Fibroblast of gingiva (primary cell): ENCODE measurements around the gene OSBPL3.

Experiments used
- DNase-seq: peaks from one replicate; pipeline ENCODE4 v3.0.0-alpha.2; 2011; ENCODE audit warnings: low read depth

OSBPL3 gene

DNA sequence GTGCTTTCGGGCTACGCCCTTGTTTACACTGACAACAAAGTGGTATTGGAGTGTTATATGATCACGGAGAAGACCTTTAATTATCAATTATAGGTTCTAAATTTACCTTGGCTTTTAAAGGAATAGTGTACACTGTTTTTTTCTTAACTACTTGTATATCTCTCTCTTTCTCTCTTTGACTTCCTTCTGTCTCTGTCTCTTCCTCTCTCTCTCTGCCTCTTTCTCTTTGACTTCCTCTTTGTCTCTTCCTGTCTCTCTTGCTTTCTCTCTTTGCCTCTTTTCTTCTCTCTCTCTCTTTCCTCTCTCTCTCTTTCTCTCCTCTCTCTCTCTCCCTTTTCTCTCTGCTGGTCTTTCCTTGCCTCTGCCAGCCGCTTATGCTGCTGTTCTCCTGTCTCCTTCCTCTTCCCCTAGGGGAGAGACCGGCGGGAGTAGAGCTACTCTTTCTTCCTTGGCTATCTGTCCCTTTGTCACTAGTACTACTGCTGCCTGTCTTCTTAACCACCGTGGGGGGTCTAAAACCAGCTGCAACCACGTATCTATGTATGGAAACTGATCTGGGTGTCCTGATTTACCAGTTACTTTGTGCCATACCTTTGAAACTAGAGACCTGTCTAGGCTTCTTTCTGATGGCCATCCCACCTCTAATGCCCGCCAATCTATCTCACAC, 185.9 kb downstream of the OSBPL3 start:
- DNase-seq = no peak

DNA sequence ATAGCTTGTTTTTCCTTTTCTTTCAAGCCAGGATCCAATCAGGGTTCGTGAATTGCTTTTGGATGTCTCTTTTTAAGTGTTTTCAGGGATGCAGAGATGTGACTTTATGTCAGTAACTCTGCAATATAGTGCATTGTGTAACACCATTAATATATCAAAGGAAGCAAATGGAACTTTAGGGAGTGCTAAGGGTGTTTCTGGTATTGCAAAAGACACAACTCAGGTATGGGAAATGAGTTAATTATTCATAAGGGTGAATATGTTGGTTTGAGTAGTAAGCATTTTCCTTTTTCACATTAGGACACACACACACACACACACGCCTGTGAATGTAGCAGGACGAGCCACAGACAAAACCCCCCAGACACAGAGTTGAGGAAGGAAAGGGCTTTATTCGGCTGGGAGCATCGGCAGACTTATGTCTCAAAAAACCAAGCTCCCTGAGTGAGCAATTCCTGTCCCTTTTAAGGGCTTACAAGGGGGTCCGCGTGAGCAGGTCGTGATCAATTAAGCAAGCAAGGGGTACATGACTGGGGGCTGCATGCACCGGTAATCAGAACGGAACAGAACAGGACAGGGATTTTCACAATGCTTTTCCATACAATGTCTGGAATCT, 190.9 kb downstream of the OSBPL3 start:
- DNase-seq = no peak

DNA sequence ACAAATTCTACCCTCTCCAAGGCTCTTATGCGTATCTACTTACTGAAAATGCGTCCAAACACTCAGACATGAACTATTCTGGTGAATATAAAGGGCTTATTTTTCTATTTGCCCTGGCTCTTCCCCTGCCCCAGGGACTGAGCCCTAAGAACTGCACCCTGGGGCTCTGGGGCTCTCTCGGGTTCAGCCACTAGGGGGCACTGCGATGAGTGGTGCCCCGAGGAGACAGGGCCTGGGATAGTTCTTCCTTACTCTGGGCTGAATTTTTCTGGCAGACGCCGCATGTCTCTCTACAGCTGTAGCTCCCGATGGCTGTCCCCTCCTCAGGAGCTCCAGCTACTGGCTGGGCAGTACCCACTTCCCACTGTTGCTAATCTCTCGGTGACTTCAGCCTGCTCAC, 191.9 kb downstream of the OSBPL3 start:
- no peak for DNase-seq

DNA sequence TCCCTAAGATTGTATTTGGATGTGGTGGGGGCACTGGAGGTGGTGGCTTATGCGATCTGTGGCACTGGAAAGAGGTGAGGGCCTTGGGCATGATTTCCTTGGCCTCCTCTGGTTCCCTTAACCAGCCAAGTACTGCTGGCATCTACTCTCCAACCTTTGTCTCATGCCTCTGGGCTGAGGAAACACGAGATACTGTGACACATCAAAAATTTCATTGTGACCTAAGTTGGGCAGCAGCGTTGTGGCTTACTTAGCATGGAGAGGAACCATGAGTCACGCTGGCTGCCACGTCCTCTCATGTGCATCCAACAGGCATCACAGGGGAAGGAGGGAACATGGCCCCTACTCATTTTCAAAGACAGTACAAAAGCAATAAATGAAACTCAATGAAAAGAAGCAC, 193.0 kb downstream of the OSBPL3 start:
- DNase-seq = peak; percentile 98

DNA sequence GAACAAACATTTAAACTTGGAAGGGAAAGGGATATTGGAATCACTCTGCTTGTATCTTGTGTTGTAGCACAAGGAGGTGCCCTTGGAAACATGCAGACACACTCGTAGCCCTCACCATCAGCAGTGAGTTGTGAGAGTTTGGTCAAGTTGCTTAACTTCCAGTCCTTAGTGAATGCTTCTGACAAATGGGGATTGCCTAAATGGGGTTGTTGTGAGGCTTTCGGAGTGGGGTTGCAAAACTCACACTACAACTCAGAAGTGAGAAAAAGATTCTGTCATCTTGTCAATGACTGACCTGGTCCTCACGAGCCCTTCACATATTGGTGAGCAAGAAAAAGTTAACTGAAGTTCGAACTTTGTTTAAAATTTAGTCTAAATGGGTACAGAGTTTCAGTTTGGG, 193.7 kb downstream of the OSBPL3 start:
- DNase-seq = peak; percentile 33

DNA sequence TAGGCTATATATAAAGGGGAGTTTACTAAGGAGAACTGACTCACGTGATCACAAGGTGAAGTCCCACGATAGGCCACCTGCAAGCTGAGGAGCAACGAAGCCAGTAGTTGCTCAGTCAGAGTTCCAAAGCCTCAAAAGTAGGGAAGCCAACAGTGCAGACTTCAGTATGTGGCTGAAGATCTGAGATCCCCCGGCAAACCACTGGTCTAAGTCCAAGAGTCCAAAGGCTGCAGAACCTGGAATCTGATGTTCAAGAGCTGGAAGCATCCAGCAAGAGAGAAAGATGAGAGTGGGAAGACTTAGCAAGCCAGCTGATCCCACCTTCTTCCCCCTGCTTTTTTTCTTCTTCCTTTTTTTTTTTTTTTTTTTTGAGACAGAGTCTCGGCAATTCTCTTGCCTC, 195.7 kb downstream of the OSBPL3 start:
- DNase-seq = no peak

DNA sequence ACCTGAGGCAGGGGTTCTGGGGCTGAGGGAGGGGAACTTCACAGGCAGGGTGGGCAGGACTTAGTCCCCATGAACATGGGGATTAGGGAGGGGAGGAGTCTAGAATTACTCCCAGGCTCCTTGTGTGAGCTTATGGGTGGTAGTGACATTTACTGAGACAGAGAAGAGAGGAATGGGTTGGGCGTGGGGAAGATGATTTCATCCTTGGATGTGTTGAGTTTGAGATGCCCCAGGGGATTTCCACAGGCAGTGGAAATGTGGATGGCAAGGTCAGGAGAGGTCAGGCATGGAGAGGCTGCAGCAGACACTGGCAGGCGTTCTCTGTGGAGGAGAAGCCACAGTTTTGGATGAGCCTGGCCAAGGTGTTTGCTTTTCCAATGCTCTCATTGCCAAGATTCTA, 196.3 kb downstream of the OSBPL3 start:
- DNase-seq = no peak

DNA sequence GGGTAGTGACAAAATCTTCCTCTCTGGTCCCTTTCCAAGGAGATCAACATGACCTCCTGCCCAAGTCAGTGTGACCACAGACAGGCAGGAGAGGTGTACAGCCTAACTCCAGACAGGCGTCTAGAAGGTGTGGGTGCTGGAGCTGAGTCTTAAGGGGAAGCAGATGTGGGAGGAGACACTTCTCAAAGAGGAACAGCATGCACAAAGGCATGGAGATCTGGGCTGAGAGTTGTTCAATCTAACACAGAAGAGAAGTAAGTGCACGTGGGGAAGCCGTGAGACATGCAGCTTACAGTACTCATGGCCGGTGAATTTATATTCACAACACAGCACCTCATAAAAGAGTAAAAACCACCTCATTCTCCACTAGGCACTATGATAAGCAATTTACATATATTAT, 198.9 kb downstream of the OSBPL3 start:
- no peak for DNase-seq

DNA sequence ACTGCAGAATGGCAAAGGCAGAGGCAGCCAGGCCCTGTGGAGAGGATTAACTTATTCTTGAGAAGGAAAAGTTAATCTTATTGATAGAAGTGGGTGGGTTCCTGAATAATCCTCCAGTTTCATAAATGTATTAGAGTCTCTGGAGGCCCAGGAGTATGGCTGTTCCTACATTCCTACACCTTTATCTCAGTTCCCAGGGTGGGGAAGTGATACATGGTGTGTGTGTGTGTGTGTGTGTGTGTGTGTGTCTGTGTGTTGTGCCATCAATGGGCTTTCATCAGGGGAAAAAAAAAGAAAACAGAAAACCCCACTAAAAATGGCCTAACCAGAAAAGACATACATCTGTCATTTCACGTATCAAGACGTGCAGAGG, 200.7 kb downstream of the OSBPL3 start:
- no peak for DNase-seq

DNA sequence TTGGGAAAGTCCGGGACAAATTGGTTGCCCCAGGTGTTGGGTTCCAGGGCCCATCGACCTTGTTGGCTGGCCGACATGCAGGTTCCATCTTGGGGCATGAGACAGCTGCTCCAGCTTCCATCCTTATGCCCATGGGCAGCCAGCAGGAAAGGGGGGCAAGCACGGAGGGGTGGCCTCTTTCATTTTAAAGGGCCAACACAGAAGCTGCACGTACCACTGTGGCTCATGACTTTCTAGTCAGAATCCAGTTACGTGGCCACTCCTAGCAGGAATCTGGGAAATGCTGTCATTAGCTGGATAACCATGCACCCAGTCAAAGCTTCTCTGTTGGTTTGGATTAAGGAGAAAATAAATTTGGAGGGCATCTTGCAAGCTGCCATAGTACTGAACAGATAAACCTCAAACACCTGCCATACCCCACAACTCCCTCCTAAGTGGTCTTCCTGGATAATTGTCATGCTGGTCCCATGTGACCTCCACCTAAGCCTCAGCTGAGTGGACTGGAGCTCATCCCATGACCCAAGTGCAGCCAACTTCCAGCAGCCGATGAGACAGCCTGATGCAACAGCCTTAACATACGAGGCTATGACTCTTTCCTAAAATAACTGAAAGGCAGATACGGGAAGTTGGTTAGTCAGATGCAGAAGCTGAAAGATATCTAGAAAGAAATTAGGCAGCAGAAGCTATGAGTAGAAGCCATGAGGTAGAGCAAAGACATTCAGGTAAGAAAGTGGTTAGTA, 201.3 kb downstream of the OSBPL3 start:
- peak; percentile 88 for DNase-seq

DNA sequence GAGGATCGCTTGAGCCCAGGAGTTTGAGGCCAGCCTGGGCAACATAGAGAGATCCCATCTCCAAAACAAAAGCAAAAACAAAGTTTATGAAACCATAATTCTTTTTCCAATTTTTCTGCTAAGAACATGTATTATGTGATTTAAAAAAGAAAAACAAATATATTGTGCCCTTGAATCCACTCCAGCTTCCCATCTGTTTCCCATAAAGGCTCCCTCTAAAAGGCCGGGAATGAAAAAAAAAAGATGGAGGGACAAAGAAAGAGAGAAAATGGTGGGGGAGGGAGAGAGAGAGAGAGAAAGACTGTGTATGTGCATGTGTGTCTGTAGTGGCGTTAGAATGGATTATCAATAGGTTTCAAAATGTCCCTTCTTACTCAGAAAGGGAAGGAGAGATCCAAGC, 202.2 kb downstream of the OSBPL3 start:
- DNase-seq = peak; percentile 36

DNA sequence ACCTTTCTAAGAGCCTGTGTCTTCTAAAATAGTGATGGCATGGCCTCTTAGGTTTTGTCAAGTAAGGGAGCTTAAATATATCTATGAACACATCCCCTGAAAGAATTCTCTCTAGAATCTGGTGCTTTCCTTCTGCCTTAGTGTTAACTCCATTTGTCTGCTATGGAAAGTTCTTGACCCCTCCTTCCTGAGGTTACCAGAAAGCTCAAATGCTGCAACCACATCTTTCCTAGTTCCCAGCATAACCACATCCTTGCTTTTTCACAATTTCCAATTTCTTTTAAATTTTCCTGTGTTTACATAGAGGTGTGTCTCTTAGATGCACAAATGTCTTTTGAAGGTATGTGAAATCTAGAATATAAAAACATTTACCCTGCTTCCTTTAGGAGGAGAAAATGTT, 206.3 kb downstream of the OSBPL3 start:
- DNase-seq = no peak

DNA sequence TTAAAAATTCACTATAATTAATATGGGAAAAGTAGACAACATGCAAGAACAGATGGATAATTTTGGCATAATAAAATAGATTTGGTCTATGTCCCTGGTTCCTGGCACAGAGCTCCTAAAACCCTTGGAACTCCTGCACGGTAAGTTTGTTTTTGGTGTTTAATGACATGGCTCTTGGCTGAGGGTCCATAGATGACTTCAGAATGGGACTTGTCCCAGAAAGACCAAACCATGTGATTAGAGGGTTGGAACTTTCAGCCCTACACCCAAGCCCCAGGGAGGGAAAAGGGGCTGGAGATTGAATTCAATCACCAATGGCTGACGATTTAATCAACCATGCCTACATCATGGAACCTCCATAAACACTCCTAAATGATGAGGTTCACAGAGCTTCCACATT, 210.1 kb downstream of the OSBPL3 start:
- no peak for DNase-seq

DNA sequence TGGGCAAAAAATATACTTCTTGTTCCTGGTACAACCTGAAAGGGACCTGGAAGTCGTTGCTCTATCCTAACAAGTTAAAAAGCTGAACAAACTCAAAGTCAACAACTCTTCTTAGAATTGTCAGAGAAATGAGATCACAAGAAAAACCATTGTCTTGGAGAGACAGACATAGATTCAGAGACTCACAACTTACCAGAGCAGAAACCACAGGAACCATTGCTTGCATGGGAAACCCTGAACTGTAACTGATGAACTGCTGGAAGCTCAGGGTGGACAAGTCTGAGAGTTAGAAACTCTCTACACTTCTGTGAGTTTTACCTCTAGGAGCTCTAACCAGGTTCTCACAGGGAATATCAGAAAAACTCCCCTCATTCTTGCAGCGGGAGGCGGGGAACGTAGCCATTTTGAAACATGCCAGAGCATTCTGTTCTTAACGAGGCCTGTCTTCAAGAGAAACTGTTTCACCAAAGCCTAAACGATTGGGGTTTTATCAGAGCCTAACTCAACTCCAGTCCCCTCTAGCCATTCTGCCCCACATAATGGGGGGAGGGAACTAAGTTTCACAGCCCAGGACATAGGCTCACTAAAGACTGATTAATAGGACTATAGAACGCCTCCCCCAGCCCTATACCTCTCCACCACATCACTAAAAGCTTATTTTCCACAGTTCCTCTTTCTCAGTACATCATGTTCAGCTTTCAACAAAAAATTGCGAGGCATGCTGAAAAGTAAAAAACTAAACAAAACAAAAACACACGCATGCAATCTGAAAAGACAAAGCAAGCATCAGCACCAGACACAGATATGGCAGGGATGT, 210.8 kb downstream of the OSBPL3 start:
- DNase-seq = no peak

DNA sequence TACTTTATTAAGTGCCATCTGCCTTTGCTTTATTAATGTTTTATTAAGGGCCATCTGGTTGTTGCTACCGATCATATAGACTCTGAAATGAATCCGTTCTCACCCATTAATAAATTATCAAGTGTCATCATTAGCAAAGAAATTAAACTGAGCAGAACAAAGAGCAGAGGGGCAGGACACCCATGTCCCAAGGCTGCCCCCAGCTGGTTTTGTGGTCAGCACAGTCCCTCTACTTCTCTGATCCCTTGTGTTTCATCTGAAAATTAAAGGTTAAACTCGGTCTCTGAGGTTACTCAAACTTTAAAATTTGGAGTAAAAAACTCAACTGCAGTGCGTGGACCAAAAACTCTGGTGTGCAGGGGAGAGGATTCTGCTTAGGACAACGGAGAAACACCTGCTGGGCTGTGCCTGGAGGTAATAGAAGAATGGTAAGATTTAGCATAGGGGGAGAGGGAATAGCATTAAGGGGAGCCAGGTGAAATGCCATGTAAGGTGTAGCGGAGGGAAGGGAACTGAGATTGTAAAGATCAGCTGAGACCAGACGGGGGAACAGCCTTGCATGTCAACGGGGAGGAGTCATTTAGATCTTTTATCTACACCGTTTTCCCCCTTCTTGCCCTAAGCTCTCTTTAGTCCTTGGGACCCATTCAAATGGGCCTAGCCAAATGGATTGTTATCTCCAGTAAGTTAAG, 212.0 kb downstream of the OSBPL3 start:
- DNase-seq = no peak

DNA sequence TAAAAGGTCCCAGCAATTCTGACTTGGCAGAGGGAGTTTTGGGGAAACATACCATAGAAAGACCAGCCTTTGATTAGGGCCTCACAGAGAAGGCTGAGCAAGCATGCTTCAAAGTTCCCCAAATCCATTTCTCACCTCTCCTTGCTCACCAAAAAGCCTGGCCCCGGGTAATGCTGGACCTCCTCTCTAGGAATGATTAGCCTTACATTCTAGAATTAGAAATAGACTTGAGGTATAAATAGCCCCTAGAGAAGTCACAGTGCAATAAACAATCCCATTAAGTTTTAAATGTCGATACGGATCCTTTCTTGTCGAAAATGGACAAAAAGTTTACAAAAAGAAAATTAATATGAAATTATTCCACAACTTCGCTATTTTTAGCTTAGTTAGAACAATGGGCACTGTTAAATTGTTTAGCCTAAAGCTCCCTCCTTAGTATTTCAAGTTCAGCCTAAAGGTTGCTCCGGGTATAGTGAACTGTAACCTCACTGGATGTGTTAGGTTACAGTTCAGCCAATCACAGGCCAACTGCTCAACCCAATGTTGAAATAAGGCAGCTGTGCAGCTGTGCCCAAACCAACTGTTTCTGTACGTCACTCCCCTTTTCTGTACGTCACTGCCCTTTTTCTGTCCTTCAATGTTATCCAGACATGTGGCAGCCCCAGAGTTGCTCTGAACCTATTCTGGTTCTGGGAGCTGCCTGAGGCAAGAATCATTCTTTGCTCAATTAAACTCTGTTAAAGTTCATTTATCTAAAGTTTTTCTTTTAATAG, 214.8 kb downstream of the OSBPL3 start:
- DNase-seq = peak; percentile 73

DNA sequence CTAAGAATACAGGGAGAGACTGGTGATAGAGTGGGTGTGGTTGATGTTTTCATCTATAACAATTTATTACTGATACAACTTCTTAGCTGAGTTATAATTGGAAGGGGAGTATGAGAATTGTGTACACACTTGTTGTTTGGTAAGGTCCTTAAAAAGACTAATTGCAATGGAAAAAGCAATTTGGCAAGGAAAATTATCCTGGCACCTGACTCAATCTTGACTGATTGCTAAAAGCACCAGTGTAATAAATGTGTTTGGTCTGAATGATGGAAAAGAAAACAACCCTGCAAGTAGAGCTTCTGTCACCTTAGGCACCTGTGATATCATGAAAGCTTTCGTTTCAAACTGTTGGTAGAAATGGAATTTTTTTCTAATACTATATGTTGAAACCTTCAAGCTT, 216.0 kb downstream of the OSBPL3 start:
- no peak for DNase-seq

DNA sequence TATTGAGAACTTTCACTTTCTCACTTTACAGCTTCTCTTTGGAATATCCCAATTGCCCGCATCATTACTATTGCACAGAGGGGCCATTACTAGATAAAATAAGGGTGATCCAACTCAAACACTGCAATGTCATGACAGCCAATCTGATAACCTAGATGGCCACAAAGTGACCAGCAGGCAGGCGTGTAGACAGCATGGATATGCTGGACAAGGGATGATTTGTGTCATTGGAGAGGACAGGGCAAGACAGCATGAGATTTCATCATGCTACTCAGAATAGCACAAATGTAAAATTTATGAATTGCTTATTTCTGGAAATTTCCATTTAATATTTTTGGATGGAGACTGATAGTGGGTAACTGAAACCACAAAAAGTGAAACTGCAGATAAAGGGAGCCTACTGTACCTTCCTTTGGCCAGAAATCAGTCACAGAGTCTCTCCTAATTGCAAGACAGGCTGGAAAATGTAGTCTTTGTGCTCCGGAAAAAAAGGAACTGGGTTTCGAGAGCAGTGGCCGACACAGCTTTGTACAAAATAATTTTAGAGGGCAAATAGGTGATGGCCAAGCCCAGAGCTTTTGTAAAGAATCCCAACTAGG, 216.6 kb downstream of the OSBPL3 start:
- DNase-seq = no peak

DNA sequence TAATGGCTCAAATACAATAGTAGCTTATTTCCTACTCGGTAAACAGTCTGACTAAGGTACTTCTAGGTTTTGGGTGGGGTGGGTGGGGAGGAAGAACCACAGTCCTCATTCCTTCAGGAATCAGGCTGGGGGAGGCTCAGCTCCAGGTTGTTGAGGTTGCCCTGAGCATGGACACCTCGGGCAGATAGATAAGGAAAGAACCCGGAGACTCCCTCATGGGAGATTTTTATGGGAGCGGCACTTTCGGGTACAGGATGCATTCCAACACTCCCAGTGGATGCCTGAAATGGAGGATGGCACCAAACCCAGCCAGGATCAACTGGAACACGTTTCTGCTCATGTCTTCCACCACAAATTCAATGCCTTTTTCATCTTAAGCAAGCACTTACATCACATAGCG, 217.2 kb downstream of the OSBPL3 start:
- DNase-seq = no peak

DNA sequence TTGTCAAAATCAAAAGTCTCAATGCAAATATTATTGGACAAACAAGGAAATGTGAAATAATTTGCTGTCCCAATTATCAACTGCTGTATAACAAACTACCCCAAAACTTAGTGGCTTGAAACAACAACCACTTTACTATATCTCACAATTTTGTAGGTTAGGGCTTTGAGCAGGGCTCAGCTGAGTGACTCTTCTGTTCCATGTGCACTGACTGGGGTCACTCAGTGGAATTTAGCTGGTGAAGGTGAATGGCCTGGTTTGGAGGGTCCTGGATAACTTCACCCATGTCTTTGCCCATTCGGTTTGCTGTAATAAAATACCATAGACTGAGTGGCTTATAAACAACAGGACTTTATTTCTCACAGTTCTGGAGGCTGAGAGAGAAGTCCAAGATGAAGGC, 219.0 kb downstream of the OSBPL3 start:
- DNase-seq = no peak
